ENCODE measurements around the gene TDO2. TPM values are rescaled to one million over a fixed set of nuclear protein-coding genes. Genes with fewer than 3 reads are reported as not detected.
A peak's percentile ranks its signal among the peaks of the same experiment; 100 is the strongest.

The TDO2 gene
- total RNA-seq, 1 experiment from 2014 or later: 0.13 TPM

- H3K4me3 Mint-ChIP-seq: peak overlapping the region; percentile 12
- ChIA-PET POLR2A (no interaction called here), CTCF (interaction anchor here (1.0 to 2.5 kb wide), 8 partner anchors 50 to 185 kb away, joined by 3 to 36 read pairs (median 6); partner anchors contain the start of gene TDO2)
- no peak for DNase-seq (ENCODE audit: low spot score)
- no peak for ATAC-seq
- TF ChIP-seq JAZF1 (CRISPR knock-in tag; IDR thresholded peaks at IDR 0.05) (no peak), PRRX2 (CRISPR knock-in tag; IDR thresholded peaks at IDR 0.05) (no peak), ARID4B (CRISPR knock-in tag; IDR thresholded peaks at IDR 0.05; ENCODE audit: borderline replicate concordance) (no peak), ZNF425 (CRISPR knock-in tag; conservative IDR thresholded peaks at IDR 0.05) (no peak), ZNF423 (CRISPR knock-in tag; IDR thresholded peaks at IDR 0.05) (no peak), FOXK1 (CRISPR knock-in tag; IDR thresholded peaks at IDR 0.05) (no peak), PREB (CRISPR knock-in tag; IDR thresholded peaks at IDR 0.05; ENCODE audit: borderline replicate concordance) (no peak), ZNF671 (CRISPR knock-in tag; IDR thresholded peaks at IDR 0.05) (no peak), E2F5 (CRISPR knock-in tag; IDR thresholded peaks at IDR 0.05) (no peak), GABPB1 (CRISPR knock-in tag; IDR thresholded peaks at IDR 0.05) (no peak)
- H3K9me3 Mint-ChIP-seq: peaks cover 7% of the 10 kb centered on the region
- 0 out of 2 replicates have a peak, but pooled peaks cover 2% of the 10 kb centered on the region for H3K36me3 Mint-ChIP-seq
- no peak overlapping the region for H3K27ac Mint-ChIP-seq
- peaks cover 7% of the 10 kb centered on the region for H3K27me3 Mint-ChIP-seq (ENCODE audit: low read depth)
- H3K4me1 Mint-ChIP-seq: peaks cover 3% of the 10 kb centered on the region; the same call in 1 of the 2 replicates
Observed at GRCh38 chr4:155952501-155952901, 49.0 kb downstream of the TDO2 start.

GRCh38 chr4:155953151-155954117 lies 49.9 kb downstream of the TDO2 start, which contains the start of gene CTSO:
TSS of gene CTSO (minus strand) at chr4:155953866. CDS start at chr4:155953847, 19 bp downstream.
- Mint-ChIP-seq H3K4me3 (peak within 1 kb of the TSS; percentile 95), H3K27ac (peak within 1 kb of the TSS; percentile 90), H3K4me1 (peaks cover 3% of the 10 kb centered on the region; the same call in 1 of the 2 replicates), H3K9me3 (peaks cover 9% of the 10 kb centered on the region), H3K36me3 (0 out of 2 replicates have a peak, but pooled peaks cover 3% of the 10 kb centered on the region), H3K27me3 (ENCODE audit: low read depth) (peaks cover 7% of the 10 kb centered on the region)
- ATAC-seq (peak; percentile 94), DNase-seq (ENCODE audit: low spot score) (peak; percentile 60)
- ChIA-PET POLR2A (interaction anchor here (0.6 to 0.9 kb wide), 2 partner anchors 144 to 493 kb away, joined by 3 read pairs; no protein-coding TSS in a partner anchor), CTCF (interaction anchor here (0.5 to 2.5 kb wide), 16 partner anchors 9 to 549 kb away, joined by 3 to 36 read pairs (median 4); partner anchors contain the start of gene TDO2)
- TF ChIP-seq ESRRA (CRISPR knock-in tag; IDR thresholded peaks at IDR 0.05; ENCODE audit: borderline replicate concordance): 0 out of 2 replicates have a peak, but pooled peaks have one; percentile 31
- TF ChIP-seq CREM (CRISPR knock-in tag; IDR thresholded peaks at IDR 0.05): 0 out of 2 replicates have a peak, but pooled peaks have one; percentile 59
- 0 out of 2 replicates have a peak, but pooled peaks have one; percentile 44 for TF ChIP-seq IRF1 (CRISPR knock-in tag; IDR thresholded peaks at IDR 0.05)
- peak; percentile 40; the same call in 1 of the 2 replicates for TF ChIP-seq CTCF (IDR thresholded peaks at IDR 0.05)
- TF ChIP-seq TEAD1 (CRISPR knock-in tag; IDR thresholded peaks at IDR 0.05): no peak
- 0 out of 2 replicates have a peak, but pooled peaks have one; percentile 36 for TF ChIP-seq AFF4 (CRISPR knock-in tag; IDR thresholded peaks at IDR 0.05; ENCODE audit: borderline replicate concordance)
